GM19467 (cell line): ENCODE results near the gene PRPF19.
A peak's percentile ranks its signal among the peaks of the same experiment; 100 is the strongest.

Source experiments
- ATAC-seq: cut with Tn5 transposase; IDR thresholded peaks from one replicate; pipeline ENCODE4 v1.9.1; 2021; ENCODE audit warnings: mild to moderate bottlenecking, moderate library complexity; ENCODE audit not compliant: unreplicated experiment

The PRPF19 gene

GRCh38 chr11:60924110-60924905 lies 17.9 kb upstream of the PRPF19 start, which contains the start of gene TMEM132A:
TSS of gene TMEM132A (plus strand) at chr11:60924460. CDS start at chr11:60924634, 174 bp downstream.
- no peak for ATAC-seq

- no peak for ATAC-seq
These were observed 17.4 kb upstream of the PRPF19 start for GRCh38 chr11:60923800-60924109.

- ATAC-seq = no peak
These were observed 16.9 kb upstream of the PRPF19 start for GRCh38 chr11:60923326-60923725.

- ATAC-seq = no peak
These were observed 16.5 kb upstream of the PRPF19 start for GRCh38 chr11:60922906-60923305.

GRCh38 chr11:60921777-60922335 lies 15.5 kb upstream of the PRPF19 start:
- no peak for ATAC-seq

GRCh38 chr11:60921259-60921658 lies 14.9 kb upstream of the PRPF19 start:
- ATAC-seq = no peak

GRCh38 chr11:60919956-60920355 lies 13.6 kb upstream of the PRPF19 start:
- no peak for ATAC-seq

GRCh38 chr11:60919320-60919719 lies 12.9 kb upstream of the PRPF19 start:
- no peak for ATAC-seq

GRCh38 chr11:60918939-60919265 lies 12.5 kb upstream of the PRPF19 start:
- no peak for ATAC-seq

- ATAC-seq = no peak
These were observed 12.0 kb upstream of the PRPF19 start for GRCh38 chr11:60918251-60918938.

GRCh38 chr11:60917267-60917666 lies 10.9 kb upstream of the PRPF19 start:
- ATAC-seq = no peak

- ATAC-seq = no peak
These were observed 10.4 kb upstream of the PRPF19 start for GRCh38 chr11:60916669-60917206.

- peak; percentile 39 for ATAC-seq
These were observed 9.0 kb upstream of the PRPF19 start for GRCh38 chr11:60915248-60915914.

- ATAC-seq = no peak
These were observed 8.4 kb upstream of the PRPF19 start for GRCh38 chr11:60914633-60915247.

GRCh38 chr11:60913793-60914632 lies 7.6 kb upstream of the PRPF19 start, which contains the start of gene TMEM109:
TSS of gene TMEM109 (plus strand) at chr11:60914158. CDS start at chr11:60919694, 5,536 bp downstream.
- ATAC-seq = peak; percentile 35

GRCh38 chr11:60912851-60913528 lies 6.6 kb upstream of the PRPF19 start:
- ATAC-seq = no peak

GRCh38 chr11:60912223-60912850 lies 6.0 kb upstream of the PRPF19 start:
- ATAC-seq = no peak

- ATAC-seq = no peak
These were observed 4.5 kb upstream of the PRPF19 start for GRCh38 chr11:60910711-60911380.
